ENCODE data around the gene NTM.

The NTM gene

GRCh38 chr11:131767421-131767820, 397.0 kb downstream of the NTM start:
- no peak for DNase-seq (ENCODE audit: low spot score)

DNA sequence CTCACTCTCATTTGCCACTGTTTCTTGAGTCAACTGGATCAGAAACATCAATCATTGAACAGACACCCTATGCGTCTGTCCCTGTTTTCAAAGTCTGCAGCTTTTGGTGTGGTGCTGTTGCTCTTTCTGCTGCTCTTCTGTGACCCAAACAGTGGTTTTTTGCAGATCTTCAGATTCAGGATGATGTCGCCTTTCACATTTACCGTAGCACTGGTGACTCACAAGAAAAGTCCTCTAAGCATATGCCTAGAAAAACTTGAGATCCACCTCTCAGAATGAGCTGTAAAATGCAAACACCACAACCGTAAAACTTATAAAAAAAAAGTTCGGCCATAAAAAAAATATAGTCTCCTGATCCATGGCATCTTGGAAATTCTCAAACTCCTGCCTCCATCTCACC, 400.4 kb downstream of the NTM start:
- DNase-seq (ENCODE audit: low spot score) = no peak

GRCh38 chr11:131771471-131771870, 401.1 kb downstream of the NTM start:
- DNase-seq (ENCODE audit: low spot score) = no peak

- no peak for DNase-seq (ENCODE audit: low spot score)
These were observed 403.2 kb downstream of the NTM start for GRCh38 chr11:131773626-131774025.

DNA sequence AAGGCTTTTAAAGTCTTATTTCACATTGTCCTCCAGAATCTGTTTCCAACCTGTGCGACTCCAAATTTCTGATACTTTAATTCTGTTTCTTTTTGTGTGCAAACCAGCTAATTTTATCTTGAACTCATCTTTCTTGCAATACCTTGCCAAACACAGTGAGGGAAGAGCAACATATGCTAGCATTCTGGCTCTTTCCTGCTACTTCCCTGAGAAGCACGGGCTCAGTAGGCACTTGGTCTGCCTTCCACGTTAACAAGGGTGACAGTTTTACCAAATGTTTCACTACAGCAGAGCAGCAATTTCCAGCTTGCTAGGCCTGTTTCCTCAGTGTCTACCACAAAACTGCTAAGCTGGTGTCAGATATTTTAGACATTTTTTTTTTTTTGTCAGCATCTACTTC, 405.8 kb downstream of the NTM start:
- no peak for DNase-seq (ENCODE audit: low spot score)

GRCh38 chr11:131785801-131786200, 415.4 kb downstream of the NTM start:
- DNase-seq (ENCODE audit: low spot score) = no peak

- DNase-seq (ENCODE audit: low spot score) = no peak
These were observed 416.7 kb downstream of the NTM start for GRCh38 chr11:131787119-131787518.

DNA sequence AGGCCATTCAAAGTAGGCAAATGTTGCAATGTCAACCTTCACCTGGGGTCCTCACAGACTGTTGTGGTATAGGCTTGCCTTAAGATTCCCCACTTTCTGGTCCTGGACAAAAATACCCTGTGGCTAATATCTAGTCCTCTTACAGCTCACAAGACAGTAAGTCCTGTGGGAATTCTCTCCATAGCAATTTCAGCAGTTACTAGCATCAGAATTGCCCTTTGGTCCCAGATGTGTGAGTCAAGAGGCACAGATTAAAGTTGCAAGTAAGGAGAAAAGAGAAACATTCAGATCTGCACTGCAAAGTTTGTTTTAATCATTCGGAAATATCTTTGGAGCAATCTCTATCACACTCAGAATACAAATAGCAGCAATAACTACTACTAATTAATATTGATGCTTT, 420.2 kb downstream of the NTM start:
- DNase-seq (ENCODE audit: low spot score) = no peak

DNA sequence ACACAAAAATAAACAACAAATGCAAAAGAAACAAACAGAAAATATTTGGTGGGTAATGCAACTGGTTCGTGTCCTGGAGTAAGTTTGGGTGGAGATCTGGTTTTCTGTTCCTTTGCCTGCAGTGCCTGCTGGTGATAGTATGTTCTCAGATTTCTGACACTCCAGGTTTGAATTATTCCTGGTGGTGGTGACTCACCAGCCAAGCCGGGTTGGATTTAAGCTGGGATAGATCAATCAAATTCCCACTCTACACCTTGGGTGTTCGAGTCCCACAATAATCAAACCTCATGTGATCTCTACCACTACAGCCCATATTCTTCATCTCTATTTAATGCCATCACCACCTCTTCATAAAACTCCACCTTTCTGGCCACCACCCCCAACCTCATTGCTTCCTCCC, 421.8 kb downstream of the NTM start:
- no peak for DNase-seq (ENCODE audit: low spot score)

DNA sequence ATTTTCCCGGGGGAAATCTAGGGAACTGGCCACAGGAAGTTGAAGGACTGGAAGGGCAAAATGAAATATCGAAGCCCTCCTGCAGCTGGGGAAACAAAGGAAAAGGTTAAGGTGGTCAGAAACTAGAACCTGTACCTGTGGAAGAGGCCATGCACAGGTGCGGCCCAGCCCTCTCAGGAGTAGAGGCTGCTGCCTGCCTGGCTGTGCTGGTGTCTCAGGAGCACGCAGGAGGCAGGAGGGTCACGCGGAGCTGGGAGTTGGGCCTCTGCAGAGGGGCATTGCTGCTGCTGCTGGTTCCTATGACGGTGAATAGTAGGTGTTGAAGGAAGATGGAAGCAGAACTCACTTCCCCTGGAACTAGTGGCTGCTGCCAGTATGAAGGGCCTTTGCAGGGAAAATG, 425.7 kb downstream of the NTM start:
- no peak for DNase-seq (ENCODE audit: low spot score)

DNA sequence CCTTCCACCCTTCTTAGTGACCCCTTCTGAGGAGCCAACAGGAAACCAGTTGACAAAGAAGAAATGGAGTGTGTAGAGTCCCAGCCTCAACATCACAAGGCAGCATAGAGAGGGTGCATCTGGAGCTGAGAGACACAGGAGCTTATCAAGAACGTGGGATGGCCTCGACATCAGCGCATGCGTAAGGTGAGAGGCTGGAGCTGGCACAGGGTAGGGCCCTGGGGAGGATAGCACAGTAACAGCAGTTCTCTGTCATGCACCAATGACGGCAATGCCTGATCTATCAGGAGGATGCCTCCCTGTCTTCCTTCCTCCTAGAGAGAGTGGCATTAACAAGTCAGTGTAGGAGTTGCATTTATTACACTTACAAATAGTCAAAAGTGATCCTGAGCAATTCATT, 426.1 kb downstream of the NTM start:
- DNase-seq (ENCODE audit: low spot score) = no peak

DNA sequence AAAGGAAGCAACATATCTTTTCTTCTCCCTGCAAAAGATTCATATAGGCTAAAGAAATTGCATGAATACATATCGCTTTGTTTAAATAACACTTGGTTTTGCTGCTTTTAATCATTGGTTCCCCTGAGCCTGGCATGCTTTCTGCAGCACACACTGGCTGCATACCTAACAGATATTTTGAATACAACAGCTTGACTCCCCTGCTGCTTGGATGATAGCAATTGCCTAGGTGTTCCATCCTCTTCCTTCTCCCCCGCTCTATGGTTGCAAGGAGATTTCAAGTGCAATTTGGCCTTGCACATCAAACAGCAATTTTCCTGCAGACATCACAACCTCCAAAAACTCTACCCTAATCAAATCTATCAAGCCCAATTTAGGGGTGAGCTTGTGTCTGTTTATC, 430.0 kb downstream of the NTM start:
- DNase-seq (ENCODE audit: low spot score) = no peak

DNA sequence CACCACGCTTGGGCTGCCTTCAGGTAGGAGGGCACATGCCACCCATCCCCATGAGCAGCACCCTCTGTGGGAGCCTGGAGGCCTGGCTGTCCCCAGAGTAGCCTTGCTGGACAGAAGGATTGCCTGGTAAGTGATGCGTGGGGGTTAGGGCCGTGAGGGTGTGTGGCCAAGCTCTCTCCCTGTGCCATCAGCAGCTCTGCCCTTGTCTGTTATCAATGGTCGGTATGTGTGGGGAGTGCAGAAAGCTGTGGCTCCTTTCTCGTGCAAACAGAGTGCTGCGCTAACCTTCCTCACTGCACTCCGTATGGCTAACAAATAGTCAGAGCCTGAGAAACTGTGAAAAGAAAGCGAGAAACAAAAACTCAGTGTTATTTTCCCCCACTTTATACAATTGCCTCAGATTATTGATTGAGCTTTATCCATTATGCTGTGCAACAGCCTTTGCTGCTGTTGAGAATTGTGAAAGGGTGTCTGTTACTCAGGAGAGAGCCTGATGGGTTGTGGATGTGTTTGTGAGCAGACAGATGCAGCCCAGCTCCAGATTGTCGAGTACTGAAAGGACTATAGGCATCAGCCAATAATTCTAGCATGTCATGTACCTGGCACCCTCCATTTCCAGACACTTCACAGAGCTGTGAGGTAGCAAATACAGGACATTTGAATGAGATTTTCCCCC, 432.2 kb downstream of the NTM start:
- DNase-seq (ENCODE audit: low spot score) = no peak

DNA sequence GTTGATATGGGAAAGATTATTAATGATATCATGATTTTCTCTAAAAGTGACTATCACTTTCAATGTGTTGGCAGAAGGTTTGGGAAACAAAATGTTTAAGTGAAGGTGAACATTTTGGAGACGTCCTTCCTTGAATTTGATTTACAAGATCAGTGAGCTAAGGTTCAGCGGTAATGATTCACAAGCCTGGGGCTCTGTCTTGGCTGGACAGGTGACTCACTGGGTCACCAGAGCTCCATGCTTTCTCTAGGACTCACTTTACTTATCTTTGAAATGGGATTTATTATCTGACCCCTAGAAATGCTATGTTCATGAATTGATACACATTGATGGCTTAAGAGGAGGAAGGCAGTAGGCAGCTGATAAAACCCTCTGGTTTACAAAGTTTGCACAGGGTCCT, 437.5 kb downstream of the NTM start:
- DNase-seq (ENCODE audit: low spot score) = no peak

- no peak for DNase-seq (ENCODE audit: low spot score)
These were observed 438.1 kb downstream of the NTM start for GRCh38 chr11:131808470-131808869.

- no peak for DNase-seq (ENCODE audit: low spot score)
These were observed 438.9 kb downstream of the NTM start for GRCh38 chr11:131809203-131809918.

DNA sequence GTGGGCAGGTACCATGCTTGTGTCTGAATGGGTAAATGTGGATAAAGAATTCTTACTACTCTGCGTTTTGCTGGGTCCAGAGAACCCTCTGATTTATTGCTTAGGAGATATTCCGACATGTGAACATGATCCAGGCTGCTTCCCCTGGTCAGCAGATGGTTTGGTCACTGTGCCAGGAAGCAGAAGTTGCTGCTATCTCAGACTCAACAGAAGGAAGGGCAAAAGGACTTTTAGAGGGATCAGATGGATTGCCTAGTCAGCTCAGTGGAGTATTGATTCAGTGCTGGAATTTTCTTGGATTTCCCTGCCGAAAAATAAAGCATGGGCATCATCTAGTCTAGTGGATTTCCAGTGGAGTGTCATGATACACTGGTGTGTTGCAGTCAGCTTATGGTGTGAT, 440.1 kb downstream of the NTM start:
- DNase-seq (ENCODE audit: low spot score) = no peak

DNA sequence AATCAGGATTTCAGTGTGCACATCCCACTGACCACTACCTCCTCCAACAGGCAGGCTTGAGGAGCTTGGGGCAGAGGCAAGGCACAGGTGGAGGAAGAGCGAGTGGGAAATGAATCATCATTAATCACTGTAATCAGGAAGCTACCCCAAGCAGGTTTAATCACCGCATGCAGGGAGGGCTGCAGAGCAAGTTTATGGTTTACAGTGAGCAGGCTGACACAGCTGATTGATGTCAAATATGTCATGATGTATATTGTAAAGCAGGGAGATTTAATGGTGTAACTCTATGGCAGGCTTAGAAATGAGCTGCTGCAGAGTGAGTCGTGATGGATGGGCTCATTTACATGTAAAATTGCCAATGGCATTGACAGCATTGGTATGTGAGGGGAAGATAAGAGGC, 441.0 kb downstream of the NTM start:
- no peak for DNase-seq (ENCODE audit: low spot score)

GRCh38 chr11:131814108-131814507, 443.7 kb downstream of the NTM start:
- no peak for DNase-seq (ENCODE audit: low spot score)

- DNase-seq (ENCODE audit: low spot score) = no peak
These were observed 445.2 kb downstream of the NTM start for GRCh38 chr11:131815590-131815989.

DNA sequence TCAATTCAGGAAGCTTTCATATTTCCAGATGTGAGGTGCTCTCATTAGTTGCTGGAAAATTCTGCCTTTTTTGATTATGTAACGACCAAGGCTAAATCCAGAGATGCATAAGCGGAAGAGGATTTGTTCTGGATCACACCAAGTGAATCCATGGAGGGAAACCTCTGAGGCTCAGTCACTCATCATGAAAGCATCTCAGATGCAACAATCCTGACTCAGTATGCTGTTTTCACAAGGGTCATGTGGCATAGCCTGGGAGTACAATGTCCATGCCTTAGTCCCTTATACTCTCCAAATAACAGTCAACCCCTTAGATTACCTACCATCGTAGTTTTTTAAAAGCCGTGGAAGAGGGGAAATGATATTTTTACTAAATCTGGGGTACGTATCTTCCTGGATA, 445.6 kb downstream of the NTM start:
- no peak for DNase-seq (ENCODE audit: low spot score)

DNA sequence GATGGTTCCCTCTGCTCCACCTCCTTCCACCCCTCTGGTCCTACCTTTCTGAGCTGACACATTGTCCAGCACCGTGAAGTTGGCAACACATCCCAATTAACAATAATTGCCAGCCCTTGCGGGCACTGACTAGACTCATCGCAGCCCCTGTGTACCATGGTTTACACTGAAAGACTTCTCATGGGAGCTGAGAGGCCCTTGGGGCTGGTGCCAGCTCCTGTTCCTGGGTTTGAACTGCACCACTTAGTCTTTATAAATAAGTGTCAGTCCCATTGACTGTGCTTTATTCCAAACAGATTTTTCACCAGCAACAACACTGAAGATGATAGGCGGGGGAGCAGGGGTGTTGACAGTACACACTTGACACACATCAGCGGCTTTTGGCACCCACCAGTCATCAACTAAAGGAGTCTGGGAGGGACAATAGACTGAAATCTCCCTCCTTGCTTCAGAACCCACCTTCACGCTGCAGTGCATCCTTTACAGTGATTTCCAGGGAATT, 447.3 kb downstream of the NTM start:
- DNase-seq (ENCODE audit: low spot score) = no peak

- DNase-seq (ENCODE audit: low spot score) = no peak
These were observed 449.4 kb downstream of the NTM start for GRCh38 chr11:131819865-131820264.

DNA sequence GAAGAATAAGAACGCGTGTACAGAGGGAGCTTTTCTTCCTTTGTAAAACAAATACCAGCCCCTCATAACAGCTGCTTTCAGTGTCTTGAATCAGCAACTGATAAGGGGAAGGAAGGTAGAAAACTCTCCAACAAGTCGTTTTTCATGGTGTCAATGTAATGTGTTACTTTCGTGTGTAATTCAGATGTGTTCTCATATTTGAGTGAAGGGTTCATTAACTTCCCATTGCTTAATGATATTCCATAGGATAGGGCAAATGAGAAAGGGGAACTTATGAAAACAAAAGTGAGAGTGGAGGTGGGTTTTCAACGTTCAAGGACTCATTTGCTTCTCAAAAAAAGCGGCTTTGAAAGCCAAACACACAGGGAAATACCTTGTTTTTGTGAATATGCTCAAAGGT, 452.1 kb downstream of the NTM start:
- no peak for DNase-seq (ENCODE audit: low spot score)
